GM10248 (cell line): ENCODE data around the gene TAC4.

ENCODE experiments used
- CTCF ChIA-PET: fragments of 300-600 bp; sonication (Branson Sonifier 250); formaldehyde crosslinking; extraction: SDS; loops from one replicate; lab custom pipeline; 2021; ENCODE audit warnings: antibody characterized with exemption; lab: Yijun Ruan, JAX
- POLR2A ChIA-PET: fragments of 350-650 bp; sonication (Branson Sonifier 250); formaldehyde crosslinking; extraction: SDS; loops from one replicate; lab custom pipeline; 2020; ENCODE audit warnings: antibody characterized with exemption; lab: Yijun Ruan, JAX
- DNase-seq: peaks from one replicate; pipeline ENCODE4 v3.0.0; 2012; ENCODE audit errors: extremely low spot score
- CTCF ChIP-seq: IDR thresholded peaks from 2 replicates; pipeline ENCODE4 v1.5.1; 2012; ENCODE audit warnings: mild to moderate bottlenecking, low read depth; ENCODE audit errors: extremely low read depth, missing control alignments, control extremely low read depth

Gene TAC4

GRCh38 chr17:49874911-49875310, 27.0 kb upstream of the TAC4 start:
- no peak for DNase-seq
- no peak for TF ChIP-seq CTCF
- ChIA-PET CTCF (interaction anchor here (1.7 to 7.6 kb wide), 3 partner anchors 78 to 213 kb away, joined by 4 to 100 read pairs (median 6); partner anchors contain the start of gene DLX3), POLR2A (no interaction called here)

GRCh38 chr17:49873926-49874325, 26.1 kb upstream of the TAC4 start:
- no peak for DNase-seq
- ChIA-PET CTCF (interaction anchor here (1.0 to 1.7 kb wide), 3 partner anchors 22 to 214 kb away, joined by 4 to 7 read pairs (median 4); no protein-coding TSS in a partner anchor), POLR2A (no interaction called here)
- TF ChIP-seq CTCF, result no peak

- ChIA-PET POLR2A (no interaction called here), CTCF (interaction anchor here (1.0 to 1.7 kb wide), 3 partner anchors 22 to 214 kb away, joined by 4 to 7 read pairs (median 4); no protein-coding TSS in a partner anchor)
- no peak for DNase-seq
- TF ChIP-seq CTCF, result no peak
Observed at GRCh38 chr17:49873466-49873865, 25.6 kb upstream of the TAC4 start.

GRCh38 chr17:49872754-49873377, 25.0 kb upstream of the TAC4 start:
- ChIA-PET POLR2A (no interaction called here), CTCF (interaction anchor here (1.0 kb wide), 2 partner anchors 21 to 124 kb away, joined by 4 to 7 read pairs; no protein-coding TSS in a partner anchor)
- no peak for TF ChIP-seq CTCF
- DNase-seq, result no peak

GRCh38 chr17:49871211-49871610, 23.3 kb upstream of the TAC4 start:
- DNase-seq, result no peak
- no peak for TF ChIP-seq CTCF
- POLR2A ChIA-PET, result no interaction called here
- CTCF ChIA-PET, result interaction anchor here (0.7 to 1.7 kb wide), 5 partner anchors 9 to 127 kb away, joined by 3 to 8 read pairs (median 3); no protein-coding TSS in a partner anchor

GRCh38 chr17:49870298-49870697, 22.4 kb upstream of the TAC4 start:
- ChIA-PET POLR2A (no interaction called here), CTCF (interaction anchor here (1.6 to 1.7 kb wide), 2 partner anchors 9 to 128 kb away, joined by 3 to 5 read pairs; no protein-coding TSS in a partner anchor)
- no peak for DNase-seq
- TF ChIP-seq CTCF, result no peak
